Adrenal gland (tissue), 12 donors: Measurements from ENCODE around the gene CDYL2. TPM values are rescaled to one million over a fixed set of nuclear protein-coding genes. Genes with fewer than 3 reads are reported as not detected.

Experiments
- DNase-seq, 7 donors: peaks; one replicate each; pipeline ENCODE4 v3.0.0-alpha.2; 2019 to 2020
- H3K27ac ChIP-seq, 5 donors: fragments of 200-600 bp; sonication (generic) in 4 of 5; 1 replicate in 3 of 5; 2 replicates in 2 of 5; pipeline versions ENCODE4 v1.5.1 to v1.8.0; 2016 to 2020; ENCODE audit warnings: mild to moderate bottlenecking in 1 of 5
- H3K27me3 ChIP-seq: fragments of 200-600 bp; 2 replicates; pipeline ENCODE4 v1.8.0; 2021
- H3K36me3 ChIP-seq, 2 donors: fragments of 200-600 bp; replicated peaks in 1 of 2; 1 replicate in 1 of 2; 2 replicates in 1 of 2; pipeline versions ENCODE4 v1.5.1 to v1.8.0; 2018 to 2022
- H3K4me1 ChIP-seq, 2 donors: fragments of 200-600 bp; replicated peaks in 1 of 2; 1 replicate in 1 of 2; 2 replicates in 1 of 2; pipeline versions ENCODE4 v1.5.1 to v1.8.0; 2018 to 2021
- H3K4me3 ChIP-seq, 4 donors: fragments of 200-600 bp; sonication (generic) in 3 of 4; one replicate each; pipeline ENCODE4 v1.5.1; 2016 to 2018
- H3K9me3 ChIP-seq, 3 donors: fragments of 200-600 bp; sonication (generic) in 1 of 3; replicated peaks in 1 of 3; 1 replicate in 2 of 3; 2 replicates in 1 of 3; pipeline versions ENCODE4 v1.5.1 to v1.8.0; 2016 to 2021
- CTCF ChIP-seq, 6 experiments: fragments of 450-650 bp in 4 of 6; fragments of 200-600 bp in 2 of 6; sonication (generic) in 1 of 6; IDR thresholded peaks; 1 replicate in 5 of 6; 2 replicates in 1 of 6; pipeline versions ENCODE4 v1.5.1 to v1.8.0; 2016 to 2021; ENCODE audit warnings: antibody characterized with exemption in 6 of 6, mild to moderate bottlenecking in 2 of 6, moderate library complexity in 1 of 6
- POLR2A ChIP-seq, 2 donors: fragments of 450-650 bp; IDR thresholded peaks; one replicate each; pipeline ENCODE4 v1.6.1; 2017; ENCODE audit warnings: antibody characterized with exemption in 2 of 2, mild to moderate bottlenecking in 2 of 2, moderate library complexity in 1 of 2
- WGBS, 4 donors: extraction: QIAGEN DNeasy Blood & Tissue Kit in 2 of 4; methylation state at CpG; one replicate each; pipeline versions ENCODE4 v1.1.5 to v1.1.7; 2013 to 2017; 5-methylcytosine and 5-hydroxymethylcytosine counted together
- intact Hi-C, 2 donors: fragments of 100-400 bp; cut with DNase I; formaldehyde crosslinking; loops; one replicate each; pipeline versions ENCODE4 v1.14.1 to v1.15.0; 2022 to 2023
- polyA plus RNA-seq, 3 donors: library from polyadenylated mRNA; stranded (reverse); fragments of 200-250 nt in 2 of 3; fragments of 350-450 nt in 1 of 3; fragmentation: Illumina TruSeq in 1 of 3; extraction: RNeasy Lipid Tissue Mini Kit (QIAGEN cat#74804) in 1 of 3; gene quantifications; one replicate each; pipeline ENCODE4 v1.2.3, GENCODE V29; 2013 to 2014
- total RNA-seq, 9 donors: library from RNA; depleted of rRNA in 4 of 9; stranded (reverse); fragments of >200 nt in 4 of 9; fragments of 120-200 nt in 1 of 9; fragmentation: NEBNext Ultra II Directional in 1 of 9; extraction: Animal tissue kit (Norgen Biotek cat#: 25700) in 1 of 9; gene quantifications; one replicate each; pipeline versions ENCODE4 v1.1.0 to v1.2.4, GENCODE V29; 2013 to 2023
- donor health status: healthy with polysubstance abuse.
- donor health status: Bipolar disorder and iron deficiency.
- donor health status: DM: yes; HTN: yes; CAD: no.
- donor health status: DM: no; HTN: no; CAD: no.
- donor health status: DM: no; HTN: no; CAD: no.
- donor health status: DM: yes; HTN: yes; CAD: no.

Gene CDYL2
- total and polyA plus RNA-seq, 12 donors = 0.61 to 14.0 (median 7.6) TPM

GRCh38 chr16:80684906-80685305 is 119.5 kb downstream of the CDYL2 start:
- H3K4me3 ChIP-seq = no peak overlapping the region
- H3K27ac ChIP-seq = no peak overlapping the region
- no peaks in the 10 kb centered on the region for H3K36me3 ChIP-seq
- H3K27me3 ChIP-seq = no peaks in the 10 kb centered on the region
- intact Hi-C loops = no loop called here
- no peaks in the 10 kb centered on the region for H3K4me1 ChIP-seq
- 82 to 89% (median 84%) methylated on average over 10 of the region's 10 CpGs for WGBS, 4 donors
- DNase-seq = no peak
- TF ChIP-seq POLR2A (IDR thresholded peaks at IDR 0.05) = no peak
- H3K9me3 ChIP-seq = no peaks in the 10 kb centered on the region

GRCh38 chr16:80684136-80684765 is 120.1 kb downstream of the CDYL2 start:
- no peak for TF ChIP-seq POLR2A (IDR thresholded peaks at IDR 0.05)
- TF ChIP-seq CTCF (IDR thresholded peaks at IDR 0.05) = no peak
- no peaks in the 10 kb centered on the region for H3K36me3 ChIP-seq
- no peaks in the 10 kb centered on the region for H3K4me1 ChIP-seq
- intact Hi-C loops = no loop called here
- H3K27ac ChIP-seq = no peak overlapping the region
- 97 to 98% (median 97%) methylated on average over 13 to 15 of the region's 15 CpGs for WGBS, 4 donors
- H3K27me3 ChIP-seq = no peaks in the 10 kb centered on the region
- DNase-seq = no peak
- H3K4me3 ChIP-seq = no peak overlapping the region
- no peaks in the 10 kb centered on the region for H3K9me3 ChIP-seq

- TF ChIP-seq POLR2A (IDR thresholded peaks at IDR 0.05) = no peak
- no peak for TF ChIP-seq CTCF (IDR thresholded peaks at IDR 0.05)
- Histone ChIP-seq H3K27ac (no peak overlapping the region), H3K9me3 (no peaks in the 10 kb centered on the region), H3K4me1 (no peaks in the 10 kb centered on the region), H3K27me3 (no peaks in the 10 kb centered on the region), H3K36me3 (no peaks in the 10 kb centered on the region), H3K4me3 (no peak overlapping the region)
- intact Hi-C loops = no loop called here
- WGBS, 4 donors = 95 to 100% (median 99%) methylated on average over 3 of the region's 3 CpGs
- no peak for DNase-seq
Measured at GRCh38 chr16:80683646-80684045, 120.8 kb downstream of the CDYL2 start.

- H3K27me3 ChIP-seq = no peaks in the 10 kb centered on the region
- no peaks in the 10 kb centered on the region for H3K9me3 ChIP-seq
- TF ChIP-seq CTCF (IDR thresholded peaks at IDR 0.05) (no peak), POLR2A (IDR thresholded peaks at IDR 0.05) (no peak)
- no peaks in the 10 kb centered on the region for H3K36me3 ChIP-seq
- no peak overlapping the region for H3K27ac ChIP-seq
- no peak overlapping the region for H3K4me3 ChIP-seq
- WGBS, 4 donors = 85 to 90% (median 86%) methylated on average over 18 of the region's 18 CpGs
- intact Hi-C loops = no loop called here
- DNase-seq = no peak
- no peaks in the 10 kb centered on the region for H3K4me1 ChIP-seq
Measured at GRCh38 chr16:80682421-80683070, 121.9 kb downstream of the CDYL2 start.

- Histone ChIP-seq H3K4me3 (no peak overlapping the region), H3K27me3 (no peaks in the 10 kb centered on the region), H3K9me3 (no peaks in the 10 kb centered on the region), H3K4me1 (no peaks in the 10 kb centered on the region), H3K36me3 (no peaks in the 10 kb centered on the region), H3K27ac (no peak overlapping the region)
- no peak for TF ChIP-seq CTCF (IDR thresholded peaks at IDR 0.05)
- TF ChIP-seq POLR2A (IDR thresholded peaks at IDR 0.05) = no peak
- intact Hi-C loops = no loop called here
- 86 to 92% (median 90%) methylated on average over 7 of the region's 7 CpGs for WGBS, 4 donors
- DNase-seq = no peak
Measured at GRCh38 chr16:80681436-80681835, 123.0 kb downstream of the CDYL2 start.
